HG03442 (cell line): ENCODE results near the gene FEN1.

ENCODE experiments used
- ATAC-seq: cut with Tn5 transposase; IDR thresholded peaks from one replicate; pipeline ENCODE4 v1.9.1; 2021; ENCODE audit warnings: mild to moderate bottlenecking, moderate library complexity; ENCODE audit not compliant: unreplicated experiment

The FEN1 gene

GRCh38 chr11:61838501-61838900 is 45.8 kb downstream of the FEN1 start:
- no peak for ATAC-seq

DNA sequence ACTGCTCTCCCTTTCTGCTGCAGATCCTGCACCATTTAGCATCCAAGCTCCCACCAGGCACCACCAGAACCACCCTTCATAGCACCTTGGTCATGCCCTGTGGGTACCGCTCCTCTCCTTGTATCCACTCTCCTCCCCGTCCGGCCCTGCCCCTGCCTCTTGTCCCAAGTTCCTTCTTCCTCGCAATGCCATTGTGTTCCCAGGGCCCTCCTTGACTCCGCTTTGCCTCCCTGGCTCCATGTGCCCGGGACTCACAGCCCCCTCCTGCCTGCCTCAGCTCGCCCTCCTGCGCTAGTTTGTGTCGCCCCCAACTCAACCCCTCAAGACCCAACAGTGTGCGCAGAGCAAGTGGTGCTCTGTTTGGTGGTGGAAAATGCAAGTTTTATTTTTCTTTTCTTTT is 46.2 kb downstream of the FEN1 start:
- no peak for ATAC-seq

DNA sequence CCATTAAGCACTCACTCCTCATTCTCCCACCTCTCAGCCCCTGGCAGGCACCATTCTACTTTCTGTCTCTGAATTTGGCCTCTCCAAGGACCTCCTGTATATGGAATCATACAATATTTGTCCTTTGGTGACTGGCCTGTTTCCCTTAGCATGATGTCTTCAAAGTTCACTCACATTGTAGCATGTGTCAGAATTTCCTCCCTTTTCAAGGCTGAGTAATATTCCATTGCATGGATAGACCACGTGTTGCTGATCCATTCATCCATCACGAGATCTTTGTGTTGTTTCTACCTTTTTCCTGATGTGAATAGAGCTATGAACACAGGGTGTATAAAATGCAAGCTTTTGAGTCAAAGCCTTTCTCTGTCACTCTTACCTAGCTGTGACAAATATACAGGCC is 47.0 kb downstream of the FEN1 start:
- no peak for ATAC-seq

GRCh38 chr11:61840371-61840770 is 47.7 kb downstream of the FEN1 start:
- no peak for ATAC-seq

- ATAC-seq: no peak
Measured at GRCh38 chr11:61841636-61842527, 49.2 kb downstream of the FEN1 start.

DNA sequence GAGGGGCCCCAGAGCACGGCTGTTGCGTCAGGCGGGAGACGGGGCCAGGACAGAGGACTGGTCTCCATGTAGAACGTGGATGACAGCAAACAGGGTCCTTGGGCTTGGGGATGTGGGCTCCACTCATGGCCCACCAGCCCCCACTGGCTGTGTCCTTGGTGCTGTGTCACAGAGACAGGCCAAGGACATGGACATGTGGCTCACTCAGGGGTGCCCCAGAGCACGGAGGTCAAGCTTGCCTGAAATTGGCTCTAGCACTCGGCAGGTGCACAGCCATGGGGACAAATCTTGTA is 49.8 kb downstream of the FEN1 start:
- ATAC-seq: no peak

DNA sequence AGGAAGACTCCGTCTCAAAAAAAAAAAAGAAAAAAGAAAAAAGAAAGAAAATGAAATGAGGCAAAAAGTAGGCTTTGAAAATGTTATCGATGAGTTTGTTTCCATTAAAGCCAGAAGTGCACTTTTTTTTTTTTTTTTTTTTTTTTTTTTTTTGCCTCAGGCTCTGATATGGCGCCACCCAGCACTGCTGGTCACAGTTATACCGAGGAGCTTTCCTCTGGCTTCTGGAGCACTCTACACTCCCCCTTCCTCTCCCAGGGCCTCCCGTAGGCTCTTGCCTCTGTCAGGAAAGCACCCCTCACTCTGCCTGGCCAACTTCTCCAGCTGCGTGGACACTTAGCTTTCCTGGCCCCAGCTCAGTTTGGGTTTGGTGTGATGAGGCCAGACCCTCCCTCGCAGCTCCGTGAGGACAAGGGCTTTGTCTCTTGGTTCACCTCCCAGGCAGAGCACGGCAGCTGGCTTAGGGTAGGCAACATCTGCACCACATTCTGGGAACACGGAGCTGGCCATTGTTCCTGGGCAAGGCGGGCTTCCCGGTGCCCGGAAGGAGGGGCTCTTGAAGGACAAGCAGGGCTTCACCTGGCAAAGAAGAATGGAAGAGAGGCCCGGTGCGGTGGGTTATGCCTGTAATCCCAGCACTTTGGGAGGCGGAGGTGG is 52.3 kb downstream of the FEN1 start:
- no peak for ATAC-seq

DNA sequence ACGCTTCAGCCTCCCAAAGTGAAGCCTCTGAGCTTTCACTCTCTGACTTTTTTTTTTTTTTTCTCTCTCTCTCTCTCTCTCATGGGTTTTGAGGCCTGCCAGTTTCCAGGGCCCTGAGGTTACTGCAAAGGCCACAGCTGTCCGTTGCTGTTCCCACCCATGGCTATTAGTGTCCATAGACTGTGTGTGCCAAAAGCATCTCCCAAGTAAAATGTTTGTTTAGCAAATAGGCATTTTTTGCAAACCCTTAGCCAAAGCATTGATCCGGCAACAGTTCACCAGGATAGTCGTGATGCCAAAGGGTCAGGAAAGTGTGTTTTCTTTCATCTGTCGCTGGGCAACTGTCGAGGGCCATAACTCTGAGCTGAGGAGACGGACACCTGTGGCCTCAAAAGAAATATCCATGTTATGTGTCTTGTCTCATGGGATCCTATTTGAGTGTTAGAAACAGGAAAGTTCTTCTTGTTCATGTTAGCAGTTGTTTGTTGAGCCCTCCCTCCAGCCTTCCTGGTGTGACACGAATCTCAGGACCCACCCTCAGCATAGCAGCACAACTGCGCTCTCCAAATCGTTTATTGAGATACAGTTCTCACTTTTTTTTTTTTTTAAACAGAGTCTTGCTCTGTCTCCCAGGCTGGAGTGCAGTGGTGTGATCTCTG is 53.8 kb downstream of the FEN1 start:
- no peak for ATAC-seq
